Caco-2 (cell line): ENCODE results near the gene MTRF1. TPM values are rescaled to one million over a fixed set of nuclear protein-coding genes. Genes with fewer than 3 reads are reported as not detected.

Source experiments
- BruUV-seq: library from RNA; stranded (reverse); fragments of 400-500 nt; replicated peaks from 2 replicates; lab custom pipeline; 2021; lab: Mats Ljungman, UMichigan
- CTCF ChIA-PET: fragments of 300-600 bp; sonication (Branson Sonifier 250); formaldehyde crosslinking; loops from one replicate; lab custom pipeline; 2022; ENCODE audit warnings: antibody characterized with exemption; lab: Charles Lee
- POLR2A ChIA-PET: fragments of 300-600 bp; sonication (Branson Sonifier 250); formaldehyde crosslinking; loops from one replicate; lab custom pipeline; 2022; ENCODE audit warnings: antibody characterized with exemption; lab: Charles Lee
- DNase-seq, 2 experiments: peaks; one replicate each; pipeline versions ENCODE4 v3.0.0 to v3.0.0-alpha.2; 2020 to 2022
- H3K27me3 ChIP-seq: replicated peaks from 2 replicates; pipeline ENCODE4 v1.6.0; 2011; ENCODE audit warnings: low read length; ENCODE audit not compliant: control insufficient read depth, insufficient read depth
- H3K36me3 ChIP-seq: 2 replicates; pipeline ENCODE4 v1.5.1; 2011; ENCODE audit warnings: low read length; ENCODE audit not compliant: control insufficient read depth, insufficient read depth
- H3K4me1 ChIP-seq: fragments of 250-450 bp; sonication (Bioruptor Pico); 2 replicates; pipeline ENCODE4 v1.5.1; 2020; ENCODE audit warnings: mild to moderate bottlenecking
- H3K4me3 ChIP-seq: 2 replicates; pipeline ENCODE4 v1.5.1; 2011; ENCODE audit warnings: low read depth, mild to moderate bottlenecking, control low read depth, low read length
- H3K9me3 ChIP-seq: fragments of 250-450 bp; sonication (Bioruptor Pico); 2 replicates; pipeline ENCODE4 v1.5.1; 2020; ENCODE audit warnings: mild to moderate bottlenecking, moderate library complexity
- H3K27ac Mint-ChIP-seq: one replicate; pipeline ENCODE4 v1.8.0; 2022; ENCODE audit warnings: mixed read lengths; ENCODE audit not compliant: unreplicated experiment
- H3K27me3 Mint-ChIP-seq: one replicate; pipeline ENCODE4 v1.8.0; 2022; ENCODE audit warnings: mixed read lengths; ENCODE audit not compliant: insufficient read depth, unreplicated experiment
- H3K36me3 Mint-ChIP-seq: one replicate; pipeline ENCODE4 v1.8.0; 2022; ENCODE audit warnings: mild to moderate bottlenecking, mixed read lengths; ENCODE audit not compliant: insufficient read depth, unreplicated experiment
- H3K4me1 Mint-ChIP-seq: one replicate; pipeline ENCODE4 v1.8.0; 2022; ENCODE audit warnings: low read depth, mixed read lengths; ENCODE audit not compliant: unreplicated experiment
- H3K4me3 Mint-ChIP-seq: one replicate; pipeline ENCODE4 v1.8.0; 2022; ENCODE audit warnings: mild to moderate bottlenecking, moderate library complexity, mixed read lengths; ENCODE audit not compliant: unreplicated experiment
- H3K9me3 Mint-ChIP-seq: one replicate; pipeline ENCODE4 v1.8.0; 2022; ENCODE audit warnings: mixed read lengths; ENCODE audit not compliant: unreplicated experiment
- CTCF ChIP-seq, 2 experiments: fragments of 200-600 bp in 1 of 2; IDR thresholded peaks; 1 replicate in 1 of 2; 2 replicates in 1 of 2; pipeline versions ENCODE4 v1.5.1 to v1.8.0; 2011 to 2022; ENCODE audit warnings: antibody characterized with exemption in 1 of 2, control low read depth in 1 of 2, inconsistent platforms in 1 of 2, low read depth in 1 of 2, low read length in 1 of 2, mild to moderate bottlenecking in 1 of 2, moderate library complexity in 1 of 2; ENCODE audit not compliant: insufficient read depth in 1 of 2, severe bottlenecking in 1 of 2, unreplicated experiment in 1 of 2
- intact Hi-C: fragments of 100-400 bp; cut with micrococcal nuclease; formaldehyde crosslinking; loops from one replicate; pipeline ENCODE4 v1.10.0; 2022; ENCODE audit not compliant: unreplicated experiment
- total RNA-seq: library from RNA; stranded (reverse); gene quantifications from 2 replicates; pipeline ENCODE4 v1.2.3, GENCODE V29; 2022

MTRF1 gene
- total RNA-seq, 1 experiment from 2014 or later = 24.7 TPM

- H3K9me3 ChIP-seq = peaks cover 27% of the 10 kb centered on the region
- no peak overlapping the region for H3K4me3 Mint-ChIP-seq
- H3K36me3 ChIP-seq = no peaks in the 10 kb centered on the region
- H3K36me3 Mint-ChIP-seq = no peaks in the 10 kb centered on the region
- TF ChIP-seq CTCF (IDR thresholded peaks at IDR 0.05; ENCODE audit: insufficient read depth in 1 of 2, low read depth in 1 of 2, low read length in 1 of 2, severe bottlenecking in 1 of 2, unreplicated experiment in 1 of 2) = no peak
- ChIA-PET POLR2A (no interaction called here), CTCF (no interaction called here)
- no peaks in the 10 kb centered on the region for H3K4me1 Mint-ChIP-seq
- no peak for DNase-seq
- intact Hi-C loops = no loop called here
- H3K27me3 ChIP-seq = no peaks in the 10 kb centered on the region
- no peak overlapping the region for H3K4me3 ChIP-seq
- no peaks in the 10 kb centered on the region for H3K4me1 ChIP-seq
- no peaks in the 10 kb centered on the region for H3K27me3 Mint-ChIP-seq
- H3K9me3 Mint-ChIP-seq = no peaks in the 10 kb centered on the region
- BruUV-seq = no TSS peak
- H3K27ac Mint-ChIP-seq = no peak overlapping the region
Measured at GRCh38 chr13:41267106-41267505, 3.7 kb upstream of the MTRF1 start.

GRCh38 chr13:41259875-41260501 is 3.4 kb downstream of the MTRF1 start:
- POLR2A ChIA-PET = no interaction called here
- Mint-ChIP-seq H3K36me3 (peaks cover 18% of the 10 kb centered on the region), H3K27ac (no peak overlapping the region), H3K4me3 (no peak overlapping the region), H3K4me1 (no peaks in the 10 kb centered on the region), H3K27me3 (no peaks in the 10 kb centered on the region), H3K9me3 (no peaks in the 10 kb centered on the region)
- no peak overlapping the region for H3K4me3 ChIP-seq
- intact Hi-C loops = no loop called here
- CTCF ChIA-PET = no interaction called here
- H3K4me1 ChIP-seq = no peaks in the 10 kb centered on the region
- 0 out of 2 replicates have a peak, but pooled peaks cover 3% of the 10 kb centered on the region for H3K9me3 ChIP-seq
- H3K27me3 ChIP-seq = no peaks in the 10 kb centered on the region
- no peak for DNase-seq
- H3K36me3 ChIP-seq = no peaks in the 10 kb centered on the region; the same call in none of the 2 replicates
- no TSS peak for BruUV-seq
- TF ChIP-seq CTCF (IDR thresholded peaks at IDR 0.05; ENCODE audit: insufficient read depth in 1 of 2, low read depth in 1 of 2, low read length in 1 of 2, severe bottlenecking in 1 of 2, unreplicated experiment in 1 of 2) = no peak

- TF ChIP-seq CTCF (IDR thresholded peaks at IDR 0.05; ENCODE audit: insufficient read depth in 1 of 2, low read depth in 1 of 2, low read length in 1 of 2, severe bottlenecking in 1 of 2, unreplicated experiment in 1 of 2) = no peak
- H3K27me3 Mint-ChIP-seq = no peaks in the 10 kb centered on the region
- CTCF ChIA-PET = no interaction called here
- H3K9me3 ChIP-seq = no peaks in the 10 kb centered on the region
- POLR2A ChIA-PET = interaction anchor here (0.6 kb wide), 2 partner anchors 56 to 66 kb away, joined by 5 to 9 read pairs; no protein-coding TSS in a partner anchor
- H3K4me1 Mint-ChIP-seq = no peaks in the 10 kb centered on the region
- H3K4me3 Mint-ChIP-seq = no peak overlapping the region
- H3K9me3 Mint-ChIP-seq = no peaks in the 10 kb centered on the region
- no peak overlapping the region for H3K4me3 ChIP-seq
- intact Hi-C loops = no loop called here
- no TSS peak for BruUV-seq
- H3K27ac Mint-ChIP-seq = no peak overlapping the region
- no peaks in the 10 kb centered on the region for H3K27me3 ChIP-seq
- H3K36me3 ChIP-seq = no peaks in the 10 kb centered on the region; the same call in none of the 2 replicates
- DNase-seq = no peak
- no peaks in the 10 kb centered on the region for H3K4me1 ChIP-seq
- H3K36me3 Mint-ChIP-seq = peaks cover 27% of the 10 kb centered on the region
Measured at GRCh38 chr13:41257535-41257934, 5.8 kb downstream of the MTRF1 start.
